Right cardiac atrium (tissue), 5 donors: Measurements from ENCODE around the gene IP6K1. TPM values are rescaled to one million over a fixed set of nuclear protein-coding genes. Genes with fewer than 3 reads are reported as not detected.

ENCODE experiments used
- ATAC-seq, 2 donors: fragments of 200-7000 bp; cut with Tn5 transposase; one replicate each; pipeline versions ENCODE4 v1.8.0 to v1.9.1; 2020; ENCODE audit warnings: moderate library complexity in 2 of 2, mild to moderate bottlenecking in 1 of 2
- DNase-seq, 3 donors: peaks; one replicate each; pipeline ENCODE4 v3.0.0-alpha.2; 2020
- H3K27ac ChIP-seq: one replicate; pipeline ENCODE4 v1.5.1; 2013; ENCODE audit warnings: mild to moderate bottlenecking, low read length, control low read depth, moderate library complexity
- H3K27me3 ChIP-seq: one replicate; pipeline ENCODE4 v1.6.1; 2013; ENCODE audit not compliant: control insufficient read depth, insufficient read depth
- H3K4me1 ChIP-seq: one replicate; pipeline ENCODE4 v1.6.1; 2013; ENCODE audit warnings: low read length; ENCODE audit not compliant: control insufficient read depth, insufficient read depth
- H3K4me3 ChIP-seq: one replicate; pipeline ENCODE4 v1.5.1; 2013; ENCODE audit warnings: low read length, control low read depth
- H3K9me3 ChIP-seq: one replicate; pipeline ENCODE4 v1.6.1; 2013; ENCODE audit warnings: low read length; ENCODE audit not compliant: control insufficient read depth
- WGBS: extraction: QIAGEN DNeasy Blood & Tissue Kit; methylation state at CpG from one replicate; pipeline ENCODE4 v1.1.7; 2013; 5-methylcytosine and 5-hydroxymethylcytosine counted together
- intact Hi-C, 4 donors: fragments of 100-400 bp; cut with DNase I; formaldehyde crosslinking; loops; one replicate each; pipeline versions ENCODE4 v1.11.0 to v1.14.0; 2022 to 2023
- polyA plus RNA-seq: library from polyadenylated mRNA; stranded (reverse); fragments of 200-250 nt; gene quantifications from one replicate; pipeline ENCODE4 v1.2.3, GENCODE V29; 2013
- total RNA-seq, 4 donors: library from RNA; stranded (reverse); fragmentation: NEBNext Ultra II Directional; extraction: Animal tissue kit (Norgen Biotek cat#: 25700); gene quantifications; one replicate each; pipeline ENCODE4 v1.2.1, GENCODE V29; 2021
- donor health status: healthy with polysubstance abuse.
- donor health status: DM: no; HTN: yes; CAD: no.
- donor health status: DM: no; HTN: no; CAD: no.
- donor health status: DM: no; HTN: yes; CAD: no; lungs with severe emphysema.
- donor health status: DM: yes; HTN: yes; CAD: no.

Gene IP6K1
- total and polyA plus RNA-seq, 5 donors, result 14.6 to 24.0 (median 21.5) TPM

DNA sequence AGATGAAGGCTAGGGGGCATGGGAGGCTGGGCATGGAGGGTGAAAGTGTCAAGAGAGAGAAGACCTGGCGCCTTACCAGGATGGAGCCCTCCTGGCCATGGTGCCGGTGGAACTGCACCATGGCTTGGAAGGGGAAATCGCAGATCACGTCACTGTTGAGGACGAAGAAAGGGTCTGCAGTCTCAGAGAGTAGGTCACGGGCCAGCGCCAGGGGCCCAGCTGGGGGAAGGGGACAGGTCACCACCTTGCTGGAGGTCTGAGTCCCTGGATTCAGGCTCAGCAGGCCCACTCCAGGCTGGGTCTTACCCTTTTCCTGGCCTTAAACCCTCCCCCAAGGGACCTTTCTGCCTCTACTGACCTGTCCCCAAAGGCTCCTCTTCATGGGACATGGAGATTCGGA is 63.4 kb downstream of the IP6K1 start:
- intact Hi-C loops, result no loop called here
- 62% methylated on average over 8 of the region's 8 CpGs for WGBS
- ATAC-seq, result no peak
- DNase-seq, result peak in 1 of 3 donors; percentile 52
- no peaks in the 10 kb centered on the region for H3K9me3 ChIP-seq
- H3K4me1 ChIP-seq, result peaks cover 12% of the 10 kb centered on the region
- H3K27me3 ChIP-seq, result no peaks in the 10 kb centered on the region
- H3K27ac ChIP-seq, result peak overlapping the region; percentile 75
- peak overlapping the region; percentile 64 for H3K4me3 ChIP-seq

DNA sequence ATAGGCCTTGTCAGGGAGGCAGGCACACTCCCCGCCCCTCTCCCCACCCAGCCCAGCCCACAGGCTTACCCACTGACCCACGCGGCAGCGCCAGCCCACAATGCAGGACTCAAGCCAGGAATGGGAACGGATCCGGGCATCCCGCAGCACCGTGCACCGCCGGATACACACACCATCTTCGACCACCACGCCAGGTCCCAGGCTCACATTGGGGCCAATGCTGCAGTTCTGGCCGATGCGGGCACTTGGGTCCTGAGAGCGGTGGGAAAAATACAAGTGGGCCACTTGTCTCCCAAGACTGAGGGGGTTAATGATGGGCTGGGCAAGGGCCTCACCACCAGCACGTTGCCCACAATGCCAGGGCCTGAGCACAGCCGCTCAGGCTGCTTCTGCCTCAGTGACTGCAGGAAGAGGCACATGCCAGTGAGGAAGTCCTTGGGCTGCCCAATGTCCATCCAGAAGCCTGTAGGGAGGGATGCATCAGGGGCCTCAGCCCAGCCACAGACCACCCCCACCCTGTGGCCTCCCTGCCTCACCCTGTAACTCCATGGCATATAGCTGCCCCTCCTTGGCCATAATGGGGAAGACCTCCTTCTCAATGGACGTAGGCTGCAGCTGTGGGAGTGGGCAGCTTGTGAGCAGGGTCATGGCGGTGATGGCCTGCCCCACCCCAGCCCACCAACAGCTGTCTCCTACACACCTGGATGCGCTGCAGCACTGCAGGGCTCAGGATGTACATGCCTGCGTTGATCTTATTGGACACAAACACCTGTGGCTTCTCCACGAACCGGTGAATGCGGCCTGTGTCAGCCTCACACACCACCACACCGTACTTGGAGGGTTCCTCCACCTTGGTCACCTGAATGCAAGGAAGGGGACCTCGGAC is 64.2 kb downstream of the IP6K1 start:
- H3K4me3 ChIP-seq, result no peak overlapping the region
- DNase-seq (peak in 1 of 3 donors; percentile 56), ATAC-seq (no peak)
- intact Hi-C loops, result no loop called here
- H3K9me3 ChIP-seq, result no peaks in the 10 kb centered on the region
- peaks cover 12% of the 10 kb centered on the region for H3K4me1 ChIP-seq
- H3K27ac ChIP-seq, result no peak overlapping the region
- 83% methylated on average over 26 of the region's 26 CpGs for WGBS
- no peaks in the 10 kb centered on the region for H3K27me3 ChIP-seq

DNA sequence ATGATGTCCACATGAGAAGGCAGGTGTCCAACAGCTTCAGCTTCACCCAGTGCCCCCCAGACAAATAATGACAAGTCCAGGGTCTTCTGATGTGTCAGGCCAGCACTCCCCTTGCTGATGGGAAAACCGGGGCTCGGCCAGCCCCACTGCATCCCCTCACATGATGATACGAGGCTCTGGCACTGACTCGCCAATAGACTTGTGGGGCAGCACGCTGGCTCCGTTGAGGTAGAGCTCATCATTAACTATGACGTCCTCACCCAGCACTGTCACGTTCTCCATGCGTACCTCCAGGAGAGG is 64.8 kb downstream of the IP6K1 start:
- H3K4me3 ChIP-seq, result no peak overlapping the region
- intact Hi-C loops, result no loop called here
- WGBS, result 72% methylated on average over 9 of the region's 9 CpGs
- H3K27ac ChIP-seq, result no peak overlapping the region
- H3K4me1 ChIP-seq, result peaks cover 12% of the 10 kb centered on the region
- DNase-seq (peak in 1 of 3 donors; percentile 46), ATAC-seq (no peak)
- H3K27me3 ChIP-seq, result no peaks in the 10 kb centered on the region
- H3K9me3 ChIP-seq, result no peaks in the 10 kb centered on the region

DNA sequence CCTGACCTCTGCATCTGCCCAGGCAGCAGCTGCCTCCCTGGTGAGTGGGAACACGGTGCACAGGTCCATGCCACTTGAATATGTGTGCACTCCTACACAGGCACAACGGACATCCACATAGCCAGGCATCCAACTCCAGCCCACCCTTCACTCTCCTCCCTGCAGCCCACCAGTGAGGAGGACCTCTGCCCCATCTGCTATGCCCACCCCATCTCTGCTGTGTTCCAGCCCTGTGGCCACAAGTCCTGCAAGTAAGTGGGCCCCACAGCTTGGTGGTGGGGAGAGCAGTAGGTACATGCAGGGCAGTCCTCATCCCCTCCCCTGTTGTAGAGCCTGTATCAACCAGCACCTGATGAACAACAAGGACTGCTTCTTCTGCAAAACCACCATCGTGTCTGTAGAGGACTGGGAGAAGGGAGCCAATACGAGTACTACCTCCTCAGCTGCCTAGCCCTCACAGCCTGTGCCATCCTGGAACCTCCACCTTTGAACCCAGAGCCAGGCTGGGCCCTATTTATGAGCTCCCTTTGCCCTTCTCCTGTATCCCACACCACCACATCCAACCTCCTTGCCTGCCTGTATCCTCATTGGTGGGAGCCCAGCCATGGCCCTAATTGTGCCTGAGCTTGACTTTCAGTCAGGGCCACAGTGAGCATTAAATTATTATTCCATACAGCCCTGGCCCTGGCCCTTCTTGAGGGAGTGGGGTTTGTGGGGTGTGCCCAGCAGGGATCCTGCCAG is 65.3 kb downstream of the IP6K1 start:
- Histone ChIP-seq H3K4me1 (peaks cover 12% of the 10 kb centered on the region), H3K9me3 (no peaks in the 10 kb centered on the region), H3K27me3 (no peaks in the 10 kb centered on the region), H3K27ac (no peak overlapping the region), H3K4me3 (no peak overlapping the region)
- 68% methylated on average over 4 of the region's 4 CpGs for whole genome bisulfite sequencing
- intact Hi-C loops, result no loop called here
- ATAC-seq, result no peak
- DNase-seq, result peak in 2 of 3 donors; percentile 54 to 55

DNA sequence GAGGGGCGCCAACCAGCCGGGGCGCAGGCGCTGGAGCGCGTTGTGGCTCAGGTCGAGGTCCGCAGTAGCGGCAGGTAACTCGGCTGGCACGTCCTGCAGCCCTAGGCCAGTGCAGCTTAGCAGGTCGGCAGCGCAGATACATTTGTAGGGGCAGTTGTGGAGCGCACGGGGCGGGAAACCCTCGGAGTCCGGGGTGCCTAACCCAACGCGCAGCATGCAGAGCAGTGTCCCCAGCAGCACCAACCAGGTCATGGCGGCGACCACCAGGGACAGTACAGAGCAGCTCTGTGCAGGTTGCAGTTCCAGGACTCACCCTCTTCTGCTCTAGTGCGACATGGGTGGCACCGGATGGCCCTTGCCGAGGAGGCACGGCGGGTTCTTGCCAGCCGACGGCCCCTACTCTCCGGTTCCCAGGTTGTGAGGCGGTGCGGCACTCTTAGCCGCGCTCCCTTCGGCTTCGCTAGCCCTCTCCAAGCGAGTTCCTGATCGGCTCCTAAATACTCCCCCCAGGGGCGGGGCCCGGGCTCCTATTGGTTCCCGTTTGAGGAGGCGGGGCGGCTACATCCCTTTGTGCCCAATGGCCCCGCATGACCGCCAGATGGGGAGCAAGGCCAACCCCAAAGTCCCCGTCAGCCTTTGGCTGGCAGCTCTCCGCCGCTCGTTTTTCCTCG is 67.0 kb downstream of the IP6K1 start, which contains the start of gene AMIGO3:
TSS of gene AMIGO3 (minus strand) at position 471 of the 671 bp plus-strand sequence. CDS start at position 252, 219 bp downstream.
- H3K4me3 ChIP-seq, result peak within 1 kb of the TSS; percentile 42
- DNase-seq (peak; percentile 98 to 99 (median 98)), ATAC-seq (peak; percentile 73 to 78)
- intact Hi-C loops, result no loop called here
- no peaks in the 10 kb centered on the region for H3K27me3 ChIP-seq
- H3K27ac ChIP-seq, result peak within 1 kb of the TSS; percentile 6
- H3K9me3 ChIP-seq, result no peaks in the 10 kb centered on the region
- under 1% methylated on average over 50 of the region's 50 CpGs for WGBS
- H3K4me1 ChIP-seq, result peaks cover 8% of the 10 kb centered on the region

DNA sequence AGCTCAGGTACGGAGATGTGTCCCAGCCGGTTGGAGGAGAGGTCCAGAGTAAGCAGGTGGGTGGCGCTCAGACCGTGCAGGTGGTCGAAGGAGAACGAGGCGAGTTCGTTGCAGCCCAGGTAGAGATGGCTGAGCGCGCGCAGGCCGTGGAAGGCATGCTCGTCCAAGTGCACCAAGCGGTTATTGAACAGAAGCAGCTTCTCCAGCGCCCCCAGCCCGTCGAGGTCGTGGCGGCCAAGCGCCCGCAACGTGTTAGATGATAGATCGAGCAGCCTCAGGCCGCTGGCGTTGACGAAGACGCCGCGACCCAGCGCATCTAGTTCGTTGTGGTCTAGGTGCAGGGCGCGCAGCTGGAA is 67.5 kb downstream of the IP6K1 start:
- Histone ChIP-seq H3K27me3 (no peaks in the 10 kb centered on the region), H3K4me3 (peak overlapping the region; percentile 42), H3K27ac (no peak overlapping the region), H3K4me1 (peaks cover 8% of the 10 kb centered on the region), H3K9me3 (no peaks in the 10 kb centered on the region)
- ATAC-seq (peak in 1 of 2 donors; percentile 0), DNase-seq (peak in 2 of 3 donors; percentile 69 to 71)
- intact Hi-C loops, result no loop called here
- 7% methylated on average over 33 of the region's 33 CpGs for WGBS

DNA sequence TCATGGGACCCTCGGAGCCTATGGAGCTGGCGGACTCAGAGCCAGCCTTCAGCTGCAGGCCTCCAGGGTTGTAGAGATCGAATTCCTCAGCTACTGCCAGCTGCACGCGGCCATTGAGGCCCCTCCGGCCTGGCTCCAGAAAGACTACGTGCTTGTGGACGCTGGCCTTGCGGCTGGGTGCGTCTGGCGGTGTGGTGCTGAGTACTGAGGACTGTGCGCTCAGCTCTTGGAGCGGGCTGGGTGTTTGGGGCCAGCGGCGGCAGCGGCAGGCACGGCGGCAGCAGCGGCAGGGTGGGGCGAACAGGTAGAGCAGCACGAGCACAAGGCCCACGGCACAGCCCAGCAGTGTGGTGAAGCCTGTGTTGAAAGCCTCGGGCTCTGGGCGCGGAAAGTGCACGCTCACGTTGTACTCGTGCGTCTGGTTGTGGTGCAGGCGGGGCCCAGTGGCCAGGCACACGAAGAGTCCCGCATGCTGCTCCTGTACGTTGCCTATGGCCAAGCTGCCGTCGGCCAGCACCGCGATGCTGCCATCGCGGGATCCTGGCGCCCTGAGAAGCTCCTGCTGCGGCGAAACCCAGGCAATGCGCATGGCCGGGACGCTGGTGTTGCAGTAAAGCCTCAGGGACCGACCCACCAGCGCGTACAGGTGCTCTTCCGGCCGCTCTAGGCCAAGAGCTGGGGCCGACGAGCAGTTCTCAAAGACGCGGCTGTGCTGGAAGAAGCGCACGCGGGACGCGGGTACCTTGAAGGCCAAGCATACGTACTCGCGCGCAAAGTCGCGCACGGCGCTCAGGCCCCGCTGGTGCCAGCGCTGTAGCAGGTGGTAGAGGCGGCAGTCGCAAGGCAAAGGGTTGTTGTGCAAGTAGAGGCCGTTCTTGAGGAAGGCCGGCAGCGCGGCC is 68.1 kb downstream of the IP6K1 start:
- ATAC-seq (peak in 1 of 2 donors; percentile 0), DNase-seq (peak in 2 of 3 donors; percentile 66 to 69)
- H3K4me3 ChIP-seq, result no peak overlapping the region
- 60% methylated on average over 75 of the region's 75 CpGs for WGBS
- H3K9me3 ChIP-seq, result no peaks in the 10 kb centered on the region
- no peaks in the 10 kb centered on the region for H3K27me3 ChIP-seq
- intact Hi-C loops, result no loop called here
- peaks cover 8% of the 10 kb centered on the region for H3K4me1 ChIP-seq
- H3K27ac ChIP-seq, result no peak overlapping the region

DNA sequence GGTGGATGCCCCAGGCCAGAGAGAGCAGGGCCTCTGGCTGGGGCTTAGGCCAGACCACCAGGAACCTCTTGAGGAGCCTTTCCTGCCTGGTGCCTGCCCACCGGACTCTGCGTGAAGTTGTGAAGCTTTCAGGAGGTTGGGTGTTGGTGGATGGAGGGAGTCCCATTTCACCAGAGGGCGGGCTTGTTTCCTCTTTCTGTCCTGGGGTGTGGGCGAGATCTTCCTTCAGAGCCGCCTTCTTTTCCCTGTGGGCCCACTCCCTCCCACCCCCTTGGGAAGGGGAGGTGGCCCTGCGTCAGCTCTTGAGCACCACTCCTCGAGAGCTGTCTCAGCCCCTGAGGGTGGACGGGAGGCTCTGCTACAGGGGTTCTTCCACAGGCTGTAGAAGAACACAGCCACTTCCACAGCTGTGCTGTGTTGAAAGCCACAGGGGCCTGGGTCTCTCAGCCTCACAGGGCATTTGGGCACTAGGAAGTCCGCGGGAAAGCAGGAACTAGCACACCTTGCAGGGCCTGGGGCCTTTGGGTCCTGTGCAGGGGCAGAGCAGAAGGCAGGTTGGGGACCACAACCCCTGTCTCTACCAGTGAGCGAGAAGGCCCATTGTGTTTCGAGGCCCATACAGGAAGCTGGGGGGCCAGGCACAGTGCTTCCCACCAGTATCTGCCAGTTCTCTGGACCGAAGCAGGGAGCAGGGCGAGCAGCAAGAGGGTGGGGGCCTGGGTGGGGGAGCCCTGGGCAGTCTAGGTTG is 69.0 kb downstream of the IP6K1 start:
- Histone ChIP-seq H3K27me3 (no peaks in the 10 kb centered on the region), H3K9me3 (no peaks in the 10 kb centered on the region), H3K4me1 (no peaks in the 10 kb centered on the region), H3K27ac (no peak overlapping the region), H3K4me3 (no peak overlapping the region)
- DNase-seq (peak in 1 of 3 donors; percentile 52), ATAC-seq (no peak)
- WGBS, result 85% methylated on average over 14 of the region's 14 CpGs
- intact Hi-C loops, result no loop called here

DNA sequence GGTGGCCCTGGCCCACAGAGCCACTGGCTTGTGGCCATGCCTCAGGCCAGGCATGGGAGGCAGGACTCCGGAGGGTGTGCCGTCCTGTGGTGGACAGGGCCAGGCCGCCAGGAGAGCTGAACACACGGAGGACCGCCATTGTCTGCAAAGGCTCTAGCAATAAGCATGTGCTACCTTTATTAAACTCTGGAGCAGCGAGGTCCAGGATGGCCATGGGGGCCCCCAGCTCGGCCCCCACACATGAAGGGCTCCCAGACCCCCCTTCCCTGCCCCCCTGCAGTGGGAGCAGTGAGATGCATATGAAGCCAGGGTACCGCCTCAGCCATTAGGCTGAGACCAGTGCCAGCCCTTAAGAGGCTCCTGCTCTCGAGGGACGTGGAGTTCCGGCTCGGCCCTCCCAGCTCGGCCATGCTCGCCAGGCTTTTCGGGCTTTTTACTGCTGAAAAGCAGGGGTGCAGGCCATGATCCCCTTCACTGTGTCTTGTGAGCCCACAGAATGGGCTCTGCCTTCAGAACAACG is 69.6 kb downstream of the IP6K1 start:
- Histone ChIP-seq H3K27me3 (no peaks in the 10 kb centered on the region), H3K4me3 (no peak overlapping the region), H3K9me3 (no peaks in the 10 kb centered on the region), H3K27ac (no peak overlapping the region), H3K4me1 (no peaks in the 10 kb centered on the region)
- ATAC-seq (no peak), DNase-seq (peak in 2 of 3 donors; percentile 47 to 55)
- WGBS, result 88% methylated on average over 16 of the region's 16 CpGs
- intact Hi-C loops, result no loop called here
